GM19372 (cell line): ENCODE data around the gene SSBP4.

Experiments used
- ATAC-seq: cut with Tn5 transposase; IDR thresholded peaks from one replicate; pipeline ENCODE4 v1.9.1; 2021; ENCODE audit warnings: mild to moderate bottlenecking, low read depth, moderate library complexity; ENCODE audit not compliant: unreplicated experiment

Gene SSBP4

GRCh38 chr19:18481505-18482222 is 62.5 kb downstream of the SSBP4 start:
- ATAC-seq, result no peak

GRCh38 chr19:18483119-18483890 is 64.1 kb downstream of the SSBP4 start:
- ATAC-seq, result no peak
